ENCODE measurements around the gene CA11.

The CA11 gene

GRCh38 chr19:48596237-48596636 lies 49.8 kb downstream of the CA11 start:
- DNase-seq, result no peak
- no peaks in the 10 kb centered on the region for H3K36me3 ChIP-seq (replicated peaks)
- no peaks in the 10 kb centered on the region for H3K27me3 ChIP-seq (replicated peaks)
- TF ChIP-seq, protein P1, sequence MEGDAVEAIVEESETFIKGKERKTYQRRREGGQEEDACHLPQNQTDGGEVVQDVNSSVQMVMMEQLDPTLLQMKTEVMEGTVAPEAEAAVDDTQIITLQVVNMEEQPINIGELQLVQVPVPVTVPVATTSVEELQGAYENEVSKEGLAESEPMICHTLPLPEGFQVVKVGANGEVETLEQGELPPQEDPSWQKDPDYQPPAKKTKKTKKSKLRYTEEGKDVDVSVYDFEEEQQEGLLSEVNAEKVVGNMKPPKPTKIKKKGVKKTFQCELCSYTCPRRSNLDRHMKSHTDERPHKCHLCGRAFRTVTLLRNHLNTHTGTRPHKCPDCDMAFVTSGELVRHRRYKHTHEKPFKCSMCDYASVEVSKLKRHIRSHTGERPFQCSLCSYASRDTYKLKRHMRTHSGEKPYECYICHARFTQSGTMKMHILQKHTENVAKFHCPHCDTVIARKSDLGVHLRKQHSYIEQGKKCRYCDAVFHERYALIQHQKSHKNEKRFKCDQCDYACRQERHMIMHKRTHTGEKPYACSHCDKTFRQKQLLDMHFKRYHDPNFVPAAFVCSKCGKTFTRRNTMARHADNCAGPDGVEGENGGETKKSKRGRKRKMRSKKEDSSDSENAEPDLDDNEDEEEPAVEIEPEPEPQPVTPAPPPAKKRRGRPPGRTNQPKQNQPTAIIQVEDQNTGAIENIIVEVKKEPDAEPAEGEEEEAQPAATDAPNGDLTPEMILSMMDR (IDR thresholded peaks at IDR 0.05; ENCODE audit: low read depth, low read length, missing control alignments), result no peak
- in situ Hi-C loops (cut with HindIII; ENCODE audit: low pct_ligation_motif_present, low sequenced_read_pairs), result no loop called here
- H3K27ac ChIP-seq, result no peak overlapping the region
- no peak overlapping the region for H3K4me3 ChIP-seq (ENCODE audit: low read depth, low read length)

- Histone ChIP-seq H3K4me3 (ENCODE audit: low read depth, low read length) (no peak overlapping the region), H3K27ac (no peak overlapping the region), H3K36me3 (replicated peaks) (no peaks in the 10 kb centered on the region), H3K27me3 (replicated peaks) (no peaks in the 10 kb centered on the region)
- in situ Hi-C loops (cut with HindIII; ENCODE audit: low pct_ligation_motif_present, low sequenced_read_pairs), result no loop called here
- TF ChIP-seq, protein P1 (IDR thresholded peaks at IDR 0.05; ENCODE audit: low read depth, low read length, missing control alignments), result no peak
- DNase-seq, result no peak
These were observed 50.2 kb downstream of the CA11 start for GRCh38 chr19:48595833-48596232.

GRCh38 chr19:48595171-48595570 lies 50.8 kb downstream of the CA11 start:
- DNase-seq, result no peak
- TF ChIP-seq, protein P1 (IDR thresholded peaks at IDR 0.05; ENCODE audit: low read depth, low read length, missing control alignments), result no peak
- Histone ChIP-seq H3K4me3 (ENCODE audit: low read depth, low read length) (no peak overlapping the region), H3K27me3 (replicated peaks) (no peaks in the 10 kb centered on the region), H3K27ac (no peak overlapping the region), H3K36me3 (replicated peaks) (no peaks in the 10 kb centered on the region)
- in situ Hi-C loops (cut with HindIII; ENCODE audit: low pct_ligation_motif_present, low sequenced_read_pairs), result no loop called here

- Histone ChIP-seq H3K27me3 (replicated peaks) (no peaks in the 10 kb centered on the region), H3K36me3 (replicated peaks) (no peaks in the 10 kb centered on the region), H3K4me3 (ENCODE audit: low read depth, low read length) (no peak overlapping the region), H3K27ac (no peak overlapping the region)
- TF ChIP-seq, protein P1 (IDR thresholded peaks at IDR 0.05; ENCODE audit: low read depth, low read length, missing control alignments), result peak; percentile 35
- in situ Hi-C loops (cut with HindIII; ENCODE audit: low pct_ligation_motif_present, low sequenced_read_pairs), result no loop called here
- DNase-seq, result no peak
These were observed 55.0 kb downstream of the CA11 start for GRCh38 chr19:48591021-48591420.

DNA sequence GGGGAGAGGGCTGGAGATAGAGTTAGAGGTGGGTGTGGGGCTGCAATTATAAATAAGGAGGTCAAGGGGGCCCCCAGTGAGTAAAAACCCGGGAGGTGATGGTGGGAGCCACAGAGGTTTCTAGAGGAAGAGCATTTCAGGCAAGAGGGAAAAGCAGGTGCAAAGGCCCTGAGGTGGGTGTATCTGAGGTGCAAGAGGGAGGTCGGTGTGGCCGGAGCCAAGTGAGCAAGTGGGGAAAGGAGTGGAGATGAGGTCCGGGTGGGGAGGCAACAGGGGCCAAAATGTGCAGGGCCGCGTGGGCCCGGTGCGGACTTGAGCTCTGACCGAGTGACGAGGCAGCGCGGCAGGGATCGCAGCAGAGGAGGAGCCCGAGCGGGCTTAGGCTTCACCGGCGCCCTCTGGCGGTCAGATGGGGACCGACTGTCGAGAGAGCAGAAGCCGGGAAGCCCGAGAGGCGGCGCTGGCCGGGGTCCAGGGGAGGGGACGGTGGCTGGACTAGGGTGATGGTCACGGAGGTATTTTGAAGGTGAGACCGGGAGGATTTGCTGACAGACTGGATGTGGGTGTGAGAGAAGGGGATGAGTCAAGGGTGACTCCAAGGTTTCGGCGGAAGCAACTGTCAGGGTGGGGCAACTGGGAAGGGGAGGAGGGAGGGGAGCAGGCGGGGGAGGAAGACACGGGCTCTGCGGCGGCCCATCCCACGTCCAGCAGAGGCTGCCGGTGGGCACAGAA lies 57.2 kb downstream of the CA11 start:
- in situ Hi-C loops (cut with HindIII; ENCODE audit: low pct_ligation_motif_present, low sequenced_read_pairs), result no loop called here
- peak; percentile 77 for DNase-seq
- TF ChIP-seq, protein P1 (IDR thresholded peaks at IDR 0.05; ENCODE audit: low read depth, low read length, missing control alignments), result peak; percentile 99
- no peaks in the 10 kb centered on the region for H3K27me3 ChIP-seq (replicated peaks)
- no peaks in the 10 kb centered on the region for H3K36me3 ChIP-seq (replicated peaks)
- no peak overlapping the region for H3K27ac ChIP-seq
- H3K4me3 ChIP-seq (ENCODE audit: low read depth, low read length), result peak overlapping the region; percentile 41
